ENCODE measurements around the gene C1orf167.

- TF ChIP-seq TAF1 (IDR thresholded peaks at IDR 0.05; ENCODE audit: low read depth, low read length) (no peak), POLR2AphosphoS5 (IDR thresholded peaks at IDR 0.05; ENCODE audit: low read depth, low read length) (no peak), POLR2A (IDR thresholded peaks at IDR 0.05; ENCODE audit: low read depth, low read length) (no peak), POU2F2 (IDR thresholded peaks at IDR 0.05; ENCODE audit: low read depth, low read length) (0 out of 2 replicates have a peak, but pooled peaks have one; percentile 36)
Observed at GRCh38 chr1:11833900-11834299, 71.9 kb downstream of the C1orf167 start.

All from GM12891 (cell line).